IMR-90 (cell line): ENCODE results near the gene OPHN1. TPM values are rescaled to one million over a fixed set of nuclear protein-coding genes. Genes with fewer than 3 reads are reported as not detected.

Experiments used
- ATAC-seq: fragments of 200-7000 bp; cut with Tn5 transposase; 2 replicates; pipeline ENCODE4 v1.9.1; 2020; ENCODE audit warnings: low read depth, mild to moderate bottlenecking, moderate library complexity
- BruUV-seq: library from RNA; stranded (reverse); fragments of 400-500 nt; replicated peaks from 2 replicates; lab custom pipeline; 2021; lab: Mats Ljungman, UMichigan
- CTCF ChIA-PET: fragments of 300-600 bp; formaldehyde crosslinking; extraction: SDS; loops from one replicate; lab custom pipeline; 2021; ENCODE audit warnings: antibody characterized with exemption; lab: Yijun Ruan, JAX
- POLR2A ChIA-PET: fragments of 300-600 bp; sonication (Branson Sonifier 250); formaldehyde crosslinking; loops from one replicate; lab custom pipeline; 2022; ENCODE audit warnings: antibody characterized with exemption; ENCODE audit not compliant: unreplicated experiment; lab: Charles Lee
- DNase-seq: peaks from one replicate; pipeline ENCODE4 v3.0.0; 2013
- H2AFZ ChIP-seq: replicated peaks from 2 replicates; pipeline ENCODE3; 2013; ENCODE audit warnings: low read length, mild to moderate bottlenecking; ENCODE audit not compliant: poor library complexity
- H2AK5ac ChIP-seq: 2 replicates; pipeline ENCODE4 v1.6.1; 2013; ENCODE audit warnings: low read depth, low read length, inconsistent platforms
- H2AK9ac ChIP-seq: replicated peaks from 2 replicates; pipeline ENCODE3; 2013; ENCODE audit warnings: mild to moderate bottlenecking, low read depth, low read length, moderate library complexity; ENCODE audit not compliant: poor library complexity
- H2BK120ac ChIP-seq: 2 replicates; pipeline ENCODE4 v1.6.1; 2013; ENCODE audit warnings: low read depth, low read length, inconsistent platforms
- H2BK15ac ChIP-seq: 3 replicates; pipeline ENCODE4 v1.6.1; 2013; ENCODE audit warnings: low read depth, low read length, inconsistent platforms
- H2BK20ac ChIP-seq: 2 replicates; pipeline ENCODE4 v1.6.1; 2013; ENCODE audit warnings: low read depth, mild to moderate bottlenecking, inconsistent platforms, low read length, moderate library complexity
- H2BK5ac ChIP-seq: 2 replicates; pipeline ENCODE4 v1.6.1; 2013; ENCODE audit warnings: mild to moderate bottlenecking, low read depth, low read length, inconsistent platforms; ENCODE audit not compliant: poor library complexity, severe bottlenecking
- H3K14ac ChIP-seq: replicated peaks from 2 replicates; pipeline ENCODE4 v1.6.1; 2013; ENCODE audit warnings: low read depth, low read length, inconsistent platforms
- H3K18ac ChIP-seq: 2 replicates; pipeline ENCODE4 v1.6.1; 2013; ENCODE audit warnings: low read depth, low read length, control low read depth
- H3K23ac ChIP-seq: 2 replicates; pipeline ENCODE4 v1.6.1; 2013; ENCODE audit warnings: low read depth, low read length, inconsistent platforms
- H3K27ac ChIP-seq: 2 replicates; pipeline ENCODE4 v1.5.1; 2013; ENCODE audit warnings: mild to moderate bottlenecking, control low read depth, low read length; ENCODE audit not compliant: insufficient read depth
- H3K27me3 ChIP-seq: 2 replicates; pipeline ENCODE4 v1.6.1; 2013; ENCODE audit warnings: low read length; ENCODE audit not compliant: control insufficient read depth, insufficient read depth
- H3K36me3 ChIP-seq: 2 replicates; pipeline ENCODE4 v1.6.1; 2013; ENCODE audit warnings: low read length, mixed read lengths; ENCODE audit not compliant: control insufficient read depth, insufficient read depth
- H3K4ac ChIP-seq: 2 replicates; pipeline ENCODE4 v1.6.1; 2013; ENCODE audit warnings: low read depth, low read length, inconsistent platforms
- H3K4me1 ChIP-seq: 2 replicates; pipeline ENCODE4 v1.6.1; 2013; ENCODE audit warnings: low read length, mixed read lengths; ENCODE audit not compliant: control insufficient read depth, insufficient read depth
- H3K4me2 ChIP-seq: 2 replicates; pipeline ENCODE4 v1.6.1; 2013; ENCODE audit warnings: low read depth, mild to moderate bottlenecking, control low read depth, low read length, moderate library complexity
- H3K4me3 ChIP-seq: 2 replicates; pipeline ENCODE4 v1.5.1; 2013; ENCODE audit warnings: low read depth, mild to moderate bottlenecking, control low read depth, low read length, moderate library complexity; ENCODE audit not compliant: insufficient read depth
- H3K56ac ChIP-seq: 2 replicates; pipeline ENCODE4 v1.6.1; 2013; ENCODE audit warnings: low read length, inconsistent platforms; ENCODE audit not compliant: insufficient read depth; ENCODE audit errors: extremely low read depth
- H3K79me1 ChIP-seq, 2 experiments: 2 replicates each; pipeline ENCODE4 v1.6.1; 2013; ENCODE audit warnings: low read length in 2 of 2, inconsistent platforms in 1 of 2, low read depth in 1 of 2
- H3K9ac ChIP-seq: 2 replicates; pipeline ENCODE4 v1.6.1; 2013; ENCODE audit warnings: low read depth, low read length, control low read depth
- H3K9me1 ChIP-seq: 2 replicates; pipeline ENCODE4 v1.6.1; 2013; ENCODE audit warnings: low read length, inconsistent platforms; ENCODE audit not compliant: insufficient read depth
- H3K9me3 ChIP-seq: 2 replicates; pipeline ENCODE4 v1.6.1; 2013; ENCODE audit warnings: low read length; ENCODE audit not compliant: control insufficient read depth, insufficient read depth
- H4K20me1 ChIP-seq: 2 replicates; pipeline ENCODE4 v1.6.1; 2013; ENCODE audit warnings: low read length, inconsistent platforms; ENCODE audit not compliant: insufficient read depth
- H4K5ac ChIP-seq: 2 replicates; pipeline ENCODE4 v1.6.1; 2013; ENCODE audit warnings: mild to moderate bottlenecking, low read depth, low read length, control low read depth
- H4K8ac ChIP-seq, 2 experiments: 2 replicates each; pipeline ENCODE4 v1.6.1; 2013; ENCODE audit warnings: low read depth in 2 of 2, low read length in 2 of 2, control low read depth in 1 of 2, inconsistent platforms in 1 of 2
- H4K91ac ChIP-seq: 2 replicates; pipeline ENCODE4 v1.6.1; 2013; ENCODE audit warnings: low read depth, low read length, inconsistent platforms; ENCODE audit not compliant: insufficient read depth
- CEBPB ChIP-seq: IDR thresholded peaks from 2 replicates; pipeline ENCODE4 v1.6.1; 2012; ENCODE audit warnings: low read depth, low read length, improper control_type of control experiment
- CTCF ChIP-seq: conservative IDR thresholded peaks from 2 replicates; pipeline ENCODE4 v1.5.1; 2012; ENCODE audit warnings: mild to moderate bottlenecking, low read depth, low read length, improper control_type of control experiment
- MAFK ChIP-seq: IDR thresholded peaks from 2 replicates; pipeline ENCODE4 v1.6.1; 2012; ENCODE audit warnings: low read depth, low read length, improper control_type of control experiment
- WGBS, 2 experiments: methylation state at CpG; one replicate each; pipeline versions ENCODE4 v1.1.5 to v1.1.7; 2013; ENCODE audit warnings: missing lambda C conversion rate in 2 of 2; ENCODE audit not compliant: insufficient read length in 1 of 2; ENCODE audit errors: extremely low coverage in 2 of 2; 5-methylcytosine and 5-hydroxymethylcytosine counted together
- dilution Hi-C: fragments of 300-500 bp; cut with HindIII; formaldehyde crosslinking; loops from one replicate; pipeline ENCODE4 v1.14.3; 2018; ENCODE audit warnings: low sequenced_read_pairs; ENCODE audit not compliant: unreplicated experiment
- in situ Hi-C: fragments of 300-500 bp; cut with MboI; formaldehyde crosslinking; loops from 3 replicates; pipeline ENCODE4 v1.14.3; 2019; ENCODE audit warnings: low sequenced_read_pairs, inconsistent platforms, mixed read lengths
- intact Hi-C: fragments of 100-400 bp; cut with micrococcal nuclease; formaldehyde crosslinking; loops from 2 replicates; pipeline ENCODE4 v1.10.0; 2022
- polyA plus RNA-seq, 3 experiments: library from polyadenylated mRNA; depleted of rRNA; stranded (reverse); fragments of >200 nt; gene quantifications; 2 replicates each; pipeline ENCODE4 v1.2.3, GENCODE V29; 2012; ENCODE audit warnings: low replicate concordance in 1 of 3
- total RNA-seq: library from RNA; depleted of rRNA; stranded (reverse); fragments of >200 nt; gene quantifications from 2 replicates; pipeline ENCODE4 v1.2.3, GENCODE V29; 2012

The OPHN1 gene
- total and polyA plus RNA-seq, 2 of the 4 experiments (the other 2 are of a cell fraction): 4.0 to 13.1 TPM

- in situ Hi-C loops (no loop called here), dilution Hi-C loops (no loop called here), intact Hi-C loops (no loop called here)
- Histone ChIP-seq H2BK120ac (no peak overlapping the region), H4K8ac (no peak overlapping the region), H4K91ac (no peak overlapping the region), H2AFZ (no peak overlapping the region), H3K56ac (no peak overlapping the region), H3K23ac (no peak overlapping the region), H3K9me1 (no peaks in the 10 kb centered on the region), H3K4me3 (no peak overlapping the region), H3K4me2 (no peak overlapping the region), H3K27me3 (peaks cover 1% of the 10 kb centered on the region; the same call in 1 of the 2 replicates), H3K9ac (no peak overlapping the region), H3K4me1 (peaks cover 4% of the 10 kb centered on the region; the same call in 1 of the 2 replicates), H2AK9ac (no peak overlapping the region), H3K4ac (no peak overlapping the region), H3K14ac (no peak overlapping the region), H3K27ac (no peak overlapping the region), H4K5ac (no peak overlapping the region), H2AK5ac (no peak overlapping the region), H4K20me1 (0 out of 2 replicates have a peak, but pooled peaks cover 2% of the 10 kb centered on the region), H3K9me3 (no peaks in the 10 kb centered on the region), H3K18ac (no peak overlapping the region), H2BK5ac (no peak overlapping the region), H2BK15ac (no peak overlapping the region), H3K79me1 (peaks cover 2 to 6% of the 10 kb centered on the region in 2 experiments; a peak in 2 of 4 replicates), H3K36me3 (no peaks in the 10 kb centered on the region), H2BK20ac (no peak overlapping the region)
- WGBS, 2 experiments: no CpG with 5 or more reads among the region's 3 CpGs
- ATAC-seq (no peak), DNase-seq (no peak)
- BruUV-seq: no TSS peak
- TF ChIP-seq MAFK (no peak), CTCF (no peak), CEBPB (peak; percentile 56)
- CTCF ChIA-PET: no interaction called here
- POLR2A ChIA-PET: no interaction called here
These were observed 16.7 kb downstream of the OPHN1 start for GRCh38 chrX:68416592-68416991.
